Right lung (tissue), 10 donors: Measurements from ENCODE around the gene VAC14. TPM values are rescaled to one million over a fixed set of nuclear protein-coding genes. Genes with fewer than 3 reads are reported as not detected.
"Not testable (repeated sequence)": the region's sequence is repeated elsewhere in the genome, so short reads cannot be mapped to it uniquely, and the experiment has no call there.

Experiments
- DNase-seq, 2 donors: peaks; one replicate each; pipeline ENCODE4 v3.0.0-alpha.2; 2013
- long read RNA-seq, 8 donors: transcript quantifications; one replicate each; lab custom pipeline, GENCODE V29; 2026
- polyA plus RNA-seq, 5 donors: library from polyadenylated mRNA; unstranded; fragments of 120-200 nt; gene quantifications; one replicate each; pipeline versions ENCODE4 v1.2.1 to v1.2.3, GENCODE V29; 2013; ENCODE audit warnings: inconsistent platforms in 1 of 5, low replicate concordance in 1 of 5; ENCODE audit not compliant: insufficient read length in 5 of 5, insufficient read depth in 1 of 5

Gene VAC14
- 10 to 100 TPM; 21.7 to 30.8 (median 24.6) TPM for polyA plus RNA-seq
- long read RNA-seq, donor 1, transcript VAC14-205 (3 exons, 515 nt), result minor isoform, 6 of 18 reads
- long read RNA-seq, donor 1, transcript VAC14-212 (1 exons, 3,609 nt), result major isoform, 11 of 18 reads
- long read RNA-seq, donor 1, partial matches to known transcripts, result 0 of 18 reads
- long read RNA-seq, donor 1, other reads (novel, unspliced or antisense), result 0 of 18 reads
- long read RNA-seq, donor 2, transcript VAC14-212 (1 exons, 3,609 nt), result major isoform, 5 of 9 reads
- long read RNA-seq, donor 2, partial matches to known transcripts, result 0 of 9 reads
- long read RNA-seq, donor 2, other reads (novel, unspliced or antisense), result 0 of 9 reads
- long read RNA-seq, donor 3, transcript VAC14-212 (1 exons, 3,609 nt), result major isoform, 8 of 11 reads
- long read RNA-seq, donor 3, partial matches to known transcripts, result 0 of 11 reads
- long read RNA-seq, donor 3, other reads (novel, unspliced or antisense), result 0 of 11 reads
- long read RNA-seq, donor 4, transcript VAC14-212 (1 exons, 3,609 nt), result major isoform, 6 of 8 reads
- long read RNA-seq, donor 4, partial matches to known transcripts, result 0 of 8 reads
- long read RNA-seq, donor 4, other reads (novel, unspliced or antisense), result 0 of 8 reads
- long read RNA-seq, donor 5, transcript VAC14-212 (1 exons, 3,609 nt), result major isoform, 8 of 9 reads
- long read RNA-seq, donor 5, partial matches to known transcripts, result 0 of 9 reads
- long read RNA-seq, donor 5, other reads (novel, unspliced or antisense), result 0 of 9 reads
- long read RNA-seq, donor 6, transcript VAC14-212 (1 exons, 3,609 nt), result major isoform, 5 of 11 reads
- long read RNA-seq, donor 6, partial matches to known transcripts, result 0 of 11 reads
- long read RNA-seq, donor 6, other reads (novel, unspliced or antisense), result 0 of 11 reads
- long read RNA-seq, donor 7, partial matches to known transcripts, result 0 of 4 reads
- long read RNA-seq, donor 7, other reads (novel, unspliced or antisense), result 0 of 4 reads
- long read RNA-seq, donor 8, partial matches to known transcripts, result 0 of 6 reads
- long read RNA-seq, donor 8, other reads (novel, unspliced or antisense), result 0 of 6 reads

DNA sequence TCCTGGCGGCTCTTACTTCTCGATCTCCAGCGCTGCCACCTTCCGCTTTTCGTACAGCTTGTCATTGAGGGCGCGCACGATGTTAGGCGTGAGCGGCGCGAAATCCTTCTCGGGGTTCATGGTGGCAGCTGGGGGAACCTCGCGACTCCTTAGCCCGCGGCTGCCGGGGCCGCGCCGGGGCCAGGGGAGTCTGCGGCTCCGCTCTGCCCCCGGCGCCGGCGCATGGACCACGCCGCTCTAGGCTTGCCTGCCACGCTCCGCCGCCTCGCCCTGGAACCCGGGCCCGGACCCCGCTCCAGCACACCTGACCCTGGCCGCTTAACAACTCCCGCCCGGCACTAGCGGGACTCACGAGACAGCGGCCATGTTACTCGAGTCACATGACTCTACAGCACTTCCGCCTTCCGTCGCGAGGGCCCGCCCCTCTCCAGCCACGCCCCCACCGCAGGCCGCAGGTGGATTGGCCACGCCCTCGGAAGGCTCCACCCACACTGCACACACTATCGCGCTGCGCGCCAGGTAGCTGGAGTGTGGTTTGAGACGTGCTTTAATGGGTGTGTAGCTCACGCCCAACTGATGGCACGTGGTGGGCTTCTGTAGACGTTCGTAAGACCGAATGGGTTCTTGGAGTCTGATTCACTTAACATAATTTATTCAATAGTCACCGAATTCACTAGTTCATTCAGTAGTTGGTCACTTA, at the start of gene VAC14:
Gene VAC14, minus strand, starts transcription at position 378 of the 700 bp plus-strand sequence. Its CDS starts 258 bp downstream, at position 120.
- DNase-seq, result peak; percentile 80 to 88

DNA sequence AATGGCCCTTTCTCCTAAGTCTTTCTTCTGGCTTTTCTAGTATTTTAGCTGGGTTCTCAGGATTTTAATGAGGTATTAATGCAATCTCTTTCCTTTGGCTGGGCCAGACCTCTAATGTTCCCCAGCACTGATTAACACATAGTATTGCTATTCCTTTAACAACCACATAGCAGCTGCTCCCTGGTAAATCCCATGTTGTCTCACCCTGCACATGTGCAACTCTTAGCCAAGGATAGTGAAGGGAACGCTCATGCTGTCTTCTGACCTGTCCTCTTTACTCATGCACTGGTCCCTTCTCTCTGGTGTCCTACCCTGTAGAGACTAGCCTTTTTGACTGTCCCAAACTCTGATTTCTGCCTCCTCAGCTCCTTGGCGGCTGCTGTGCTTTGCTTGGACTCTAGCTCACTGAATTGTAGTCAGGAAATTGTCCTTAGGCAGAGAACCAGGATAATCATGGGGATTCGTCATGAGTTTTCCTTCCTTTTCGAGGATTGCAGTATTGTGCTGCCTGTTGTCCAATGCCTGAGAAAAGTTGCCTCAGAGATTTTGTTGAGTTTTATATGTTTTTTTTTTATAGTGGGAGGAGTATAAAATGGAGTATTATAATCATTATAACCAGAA, 22.6 kb upstream of the VAC14 start:
- DNase-seq, result not testable (repeated sequence)

DNA sequence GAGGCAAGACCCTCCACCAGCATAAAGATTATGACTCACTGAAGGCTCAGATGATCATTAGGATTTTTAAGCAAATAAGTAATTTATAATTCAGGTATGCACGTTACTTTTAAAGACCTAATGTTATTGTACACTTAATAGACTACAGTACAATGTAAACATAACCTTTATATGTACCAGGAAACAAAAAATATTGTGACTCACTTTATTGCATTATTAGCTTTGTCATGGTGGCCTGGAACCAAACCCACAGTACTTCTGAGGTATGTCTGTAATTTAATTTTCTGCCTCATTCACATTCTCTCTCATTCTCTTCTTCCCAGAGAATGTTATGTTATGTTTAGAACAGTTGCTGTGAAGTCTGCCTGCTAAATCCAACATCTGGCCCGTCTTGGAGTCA, 21.8 kb upstream of the VAC14 start:
- not testable (repeated sequence) for DNase-seq

DNA sequence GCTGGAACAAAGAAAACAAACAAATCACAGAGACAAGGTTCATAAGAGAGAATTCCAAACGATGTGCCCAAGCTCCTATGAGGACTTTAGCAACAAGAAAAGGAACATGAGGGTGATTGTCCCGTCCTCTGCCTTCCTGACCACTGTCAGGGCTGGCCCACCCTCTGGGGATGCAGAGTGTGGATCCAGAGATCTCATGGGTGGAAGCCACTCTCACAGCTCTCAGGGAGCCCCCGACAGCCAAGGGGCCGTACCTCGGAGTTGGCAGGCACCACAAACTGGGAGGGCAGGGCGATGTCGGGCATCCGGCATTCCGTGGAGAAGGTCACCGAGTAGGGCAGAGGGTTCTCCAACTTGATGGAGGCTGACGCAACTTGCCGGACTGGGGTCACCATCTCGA, 17.1 kb upstream of the VAC14 start:
- not testable (repeated sequence) for DNase-seq

GRCh38 chr16:70809392-70810060, 8.6 kb upstream of the VAC14 start:
- DNase-seq, result no peak

- DNase-seq, result no peak
Measured at GRCh38 chr16:70808371-70808770, 7.4 kb upstream of the VAC14 start.

DNA sequence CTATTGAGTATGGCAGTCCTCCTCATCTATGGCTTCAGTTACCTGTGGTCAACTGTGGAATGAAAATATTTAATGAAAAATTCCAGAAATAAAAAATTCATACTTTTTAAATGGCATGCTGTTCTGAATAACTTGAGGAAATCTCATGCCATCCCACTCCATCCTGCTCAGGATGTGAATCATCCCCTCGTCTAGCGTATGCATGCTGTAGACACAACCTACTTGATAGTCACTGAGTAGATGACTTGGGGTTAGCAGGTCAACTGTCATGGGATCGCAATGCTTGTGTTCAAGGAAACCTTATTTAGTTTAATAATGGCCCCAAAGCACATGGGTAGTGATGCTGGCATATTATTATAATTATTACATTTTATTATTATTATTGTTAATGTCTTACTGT, 4.8 kb upstream of the VAC14 start:
- no peak for DNase-seq

DNA sequence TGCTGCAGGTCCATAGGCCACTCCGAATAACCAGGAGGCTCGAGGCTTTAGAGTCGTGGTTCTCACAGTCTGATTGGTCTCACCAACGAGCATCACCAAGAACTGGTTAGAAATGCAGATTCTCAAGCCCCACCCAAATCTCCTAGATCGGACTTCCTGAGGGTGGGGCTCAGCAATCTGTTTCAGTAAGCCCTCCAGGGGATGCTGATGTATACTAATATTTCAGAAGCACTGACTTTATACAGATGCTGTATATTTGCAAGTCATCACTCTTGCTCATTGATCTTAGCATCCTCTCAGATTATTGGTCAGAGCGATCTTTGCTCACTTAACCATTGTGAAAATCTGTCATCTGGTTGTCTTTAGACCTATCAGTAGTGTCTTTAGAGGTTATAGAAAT, 4.4 kb upstream of the VAC14 start:
- no peak for DNase-seq

DNA sequence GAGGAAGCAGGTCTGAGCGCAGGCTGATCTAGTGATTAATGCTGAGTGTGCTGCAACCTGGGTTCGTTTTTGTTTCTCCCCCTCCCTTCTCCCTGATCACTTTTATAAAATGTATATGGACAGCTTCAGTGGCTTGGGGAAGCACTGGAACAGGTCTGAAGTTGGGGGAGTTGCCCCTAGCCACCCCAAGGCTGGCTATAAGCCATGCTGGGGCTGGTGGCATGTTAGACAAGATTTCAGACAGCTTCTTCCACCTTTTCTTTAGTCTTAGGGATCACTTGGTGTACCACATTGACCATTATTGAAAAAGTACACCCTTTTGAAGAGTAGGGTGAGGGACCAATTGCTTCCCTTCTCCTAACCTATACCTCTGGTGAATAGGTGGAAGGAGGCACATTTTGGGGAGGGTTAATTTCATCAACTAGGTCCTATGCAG, 3.8 kb upstream of the VAC14 start:
- no peak for DNase-seq

DNA sequence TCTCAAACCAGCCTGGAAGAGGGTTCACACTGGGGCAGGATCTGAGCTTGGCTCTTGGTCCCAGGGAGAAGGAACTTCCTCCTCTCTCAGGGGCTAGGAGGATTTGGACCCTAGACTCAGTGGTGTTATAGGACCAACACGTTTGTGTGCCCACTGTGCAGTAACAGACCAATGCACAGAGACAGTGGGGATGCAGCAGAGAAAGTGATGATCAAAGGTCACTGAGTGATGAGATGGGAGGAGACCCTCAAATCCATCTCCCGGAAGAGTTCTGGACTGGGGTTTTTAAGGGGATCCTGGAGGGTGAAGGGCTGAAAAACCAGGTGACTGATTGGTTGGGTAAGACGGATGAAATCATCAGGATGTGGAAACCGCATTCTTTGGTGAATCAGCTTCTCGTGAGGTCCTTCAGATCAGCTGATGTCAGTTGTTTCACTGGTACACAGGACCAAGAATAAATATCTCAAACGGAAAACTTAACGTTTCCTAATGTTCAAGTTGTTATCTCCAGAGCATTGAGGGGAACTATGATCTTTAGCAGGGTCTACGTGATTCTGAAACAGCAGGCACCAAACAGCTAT, 3.3 kb upstream of the VAC14 start:
- DNase-seq, result no peak

DNA sequence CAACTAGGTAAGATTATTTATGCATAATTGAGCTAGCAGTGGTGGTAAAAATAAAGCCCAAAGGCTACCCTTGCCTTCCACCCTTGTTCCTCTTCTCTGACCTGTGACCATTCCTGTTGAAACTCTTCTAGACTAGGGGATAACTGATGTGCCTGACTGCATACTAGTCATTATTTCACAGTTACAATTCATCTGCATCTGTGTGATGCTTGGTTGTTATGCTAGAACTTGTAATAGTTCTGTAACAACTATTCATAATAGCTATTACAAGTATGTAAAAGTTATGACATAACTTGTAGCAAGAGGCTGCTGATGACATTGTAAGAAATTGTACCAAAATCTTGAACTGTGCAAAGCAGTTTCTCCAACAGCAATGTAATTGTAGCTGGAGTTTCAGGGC, 2.4 kb upstream of the VAC14 start:
- no peak for DNase-seq

GRCh38 chr16:70801611-70802010, 653 bp upstream of the VAC14 start:
- DNase-seq, result no peak

DNA sequence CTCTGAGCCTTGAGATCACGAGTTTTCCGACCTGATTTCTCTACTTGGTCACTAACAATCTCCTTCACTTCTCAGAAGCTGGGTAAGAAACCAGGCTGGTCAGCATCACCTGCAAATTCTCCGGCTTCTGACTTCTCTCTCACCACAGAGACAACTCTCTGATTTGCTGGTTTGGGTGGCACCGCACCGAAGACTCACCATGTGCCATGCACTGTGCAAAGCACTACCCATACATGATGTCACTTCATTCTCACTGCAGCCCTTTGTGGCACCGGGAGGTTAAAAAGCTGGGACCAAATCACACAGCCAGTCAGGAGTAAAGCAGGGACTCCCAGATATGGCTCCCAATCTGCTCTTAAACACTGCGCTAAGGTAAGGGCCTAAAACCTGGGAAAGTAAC, 647 bp downstream of the VAC14 start:
- no peak for DNase-seq

DNA sequence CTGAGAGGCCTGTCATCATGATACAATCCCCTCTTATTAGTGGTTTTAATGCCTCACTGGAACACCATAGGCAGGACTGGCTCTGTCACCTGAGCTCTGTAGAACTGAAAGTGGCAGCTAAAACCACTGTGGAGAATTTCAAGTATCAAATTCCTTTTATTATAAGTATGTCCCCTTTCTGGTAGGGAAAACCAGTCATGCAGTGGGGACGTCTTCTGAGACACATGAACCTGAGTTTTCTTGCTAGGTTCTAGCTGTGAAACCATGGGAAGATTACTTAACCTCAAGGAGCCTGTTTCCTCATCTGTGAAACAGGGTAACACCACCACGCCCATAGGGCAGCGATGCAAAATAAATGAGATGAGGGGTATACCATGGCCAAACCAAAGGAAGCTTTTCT, 4.7 kb downstream of the VAC14 start:
- no peak for DNase-seq

DNA sequence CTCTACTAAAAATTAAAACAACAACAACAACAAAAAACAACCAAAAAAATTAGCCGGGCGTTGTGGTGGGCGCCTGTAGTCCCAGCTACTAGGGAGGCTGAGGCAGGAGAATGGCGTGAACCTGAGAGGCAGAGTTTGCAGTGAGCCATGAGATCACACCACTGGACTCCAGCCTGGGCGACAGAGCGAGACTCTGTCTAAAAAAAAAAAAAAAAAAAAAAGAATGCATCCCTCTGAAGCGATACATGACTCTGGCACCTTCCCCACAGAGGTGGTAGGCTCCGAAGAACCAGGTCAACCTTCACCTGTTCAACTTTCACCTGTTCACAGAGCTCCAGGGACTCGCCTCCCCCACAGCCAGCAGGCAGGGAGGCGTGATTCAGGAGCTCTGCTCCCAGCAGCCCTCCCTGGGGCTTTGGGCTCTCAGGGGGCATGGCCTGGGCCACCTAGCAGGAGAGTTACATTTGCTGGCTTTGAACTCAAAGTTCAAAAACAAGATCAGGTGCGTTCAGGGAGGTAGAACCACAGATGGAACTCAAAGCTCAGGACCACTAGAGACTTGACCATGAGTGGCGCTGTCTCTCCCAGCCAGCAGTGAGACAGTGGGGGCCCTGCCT, 5.6 kb downstream of the VAC14 start:
- DNase-seq, result no peak

DNA sequence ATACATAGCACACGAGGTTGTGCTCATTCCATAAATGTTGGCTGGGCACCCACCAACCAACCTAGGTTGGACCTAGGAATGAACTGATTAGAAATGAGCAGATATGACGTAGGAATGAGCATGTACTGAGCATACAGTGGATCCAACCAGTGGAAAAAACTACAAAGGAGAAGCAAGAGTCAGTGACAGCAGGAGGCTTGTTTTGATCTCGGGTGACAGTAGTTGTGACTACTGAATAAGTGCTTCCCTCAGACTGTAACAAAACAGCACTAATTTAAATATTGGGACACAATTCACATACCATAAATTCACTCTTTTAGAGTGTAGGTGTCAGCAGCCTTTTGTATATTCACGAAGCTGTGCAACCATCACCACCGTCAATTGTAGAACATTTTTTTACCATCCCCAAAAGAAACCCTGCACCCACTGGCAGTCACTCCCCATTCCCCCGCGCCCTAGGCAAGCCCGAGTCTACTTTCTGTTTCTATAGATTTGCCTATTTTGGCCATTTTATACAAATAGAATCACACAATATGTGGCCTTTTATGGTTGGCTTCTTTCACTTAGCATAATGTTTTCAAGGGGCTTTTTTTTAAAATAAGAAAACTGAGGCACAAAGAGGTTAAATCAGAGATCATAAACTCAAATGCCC, 7.0 kb downstream of the VAC14 start:
- no peak for DNase-seq

DNA sequence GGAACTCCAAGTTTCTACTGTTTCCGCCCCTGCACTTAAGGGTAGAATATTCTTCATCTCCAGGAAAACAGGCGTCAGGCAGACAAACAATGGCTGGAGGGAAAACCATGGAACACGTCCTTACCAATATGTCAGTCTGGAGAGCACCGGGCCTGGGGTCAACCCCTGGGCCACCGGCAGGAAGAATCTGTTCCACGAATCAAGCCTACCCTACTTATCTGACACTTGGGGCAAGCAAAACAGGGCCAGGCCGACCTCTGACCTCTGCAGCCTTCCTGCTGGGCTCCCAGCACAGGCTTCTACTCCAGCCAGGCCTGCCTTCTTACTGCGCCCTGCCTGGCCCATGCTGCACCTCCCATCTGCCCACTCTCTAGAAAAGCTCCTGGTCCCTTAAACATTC, 10.1 kb downstream of the VAC14 start:
- DNase-seq, result no peak

GRCh38 chr16:70789595-70790447, 11.1 kb downstream of the VAC14 start:
- no peak for DNase-seq
